HepG2 (cell line): Measurements from ENCODE around the gene ERBB4. TPM values are rescaled to one million over a fixed set of nuclear protein-coding genes. Genes with fewer than 3 reads are reported as not detected.

Source experiments
- ATAC-seq: fragments of 200-7000 bp; cut with Tn5 transposase; 3 replicates; pipeline ENCODE4 v1.9.1; 2020; ENCODE audit warnings: mild to moderate bottlenecking, moderate library complexity
- BruUV-seq: library from RNA; stranded (reverse); fragments of 400-500 nt; replicated peaks from 2 replicates; lab custom pipeline; 2021; lab: Mats Ljungman, UMichigan
- CTCF ChIA-PET: fragments of 300-600 bp; formaldehyde crosslinking; extraction: SDS; loops from one replicate; lab custom pipeline; 2021; ENCODE audit warnings: low total read pairs, inconsistent platforms, low intra/inter-chr PET ratio; lab: Yijun Ruan, JAX
- POLR2A ChIA-PET: fragments of 350-600 bp; sonication (Branson Sonifier 250); formaldehyde crosslinking; loops from one replicate; lab custom pipeline; 2020; ENCODE audit warnings: antibody characterized with exemption, inconsistent platforms; lab: Yijun Ruan, JAX
- DNase-seq: peaks from one replicate; pipeline ENCODE4 v3.0.0-alpha.2; 2015; ENCODE audit warnings: low spot score
- FAIRE-seq: peaks from 3 replicates; lab custom pipeline; 2011; peaks lifted over from hg19 to GRCh38; lab: Jason Lieb, UNC
- H2AFZ ChIP-seq: one replicate; pipeline ENCODE4 v1.6.1; 2011; ENCODE audit warnings: low read length, inconsistent platforms
- H3K27ac ChIP-seq: fragments of 300-600 bp; 3 replicates; pipeline ENCODE4 v1.8.0; 2011; ENCODE audit warnings: mixed run types, mild to moderate bottlenecking, mixed read lengths, low read length, inconsistent platforms; ENCODE audit not compliant: insufficient read depth; ENCODE audit errors: extremely low read length
- H3K27me3 ChIP-seq, 2 experiments: fragments of 200-600 bp in 1 of 2; 2 replicates in 1 of 2; 3 replicates in 1 of 2; pipeline versions ENCODE4 v1.6.0 to v1.8.0; 2011; ENCODE audit warnings: low read length in 2 of 2, mild to moderate bottlenecking in 2 of 2, moderate library complexity in 2 of 2, inconsistent platforms in 1 of 2; ENCODE audit not compliant: insufficient read depth in 2 of 2, control insufficient read depth in 1 of 2
- H3K36me3 ChIP-seq, 2 experiments: fragments of 200-600 bp in 1 of 2; replicated peaks in 1 of 2; 2 replicates in 1 of 2; 3 replicates in 1 of 2; pipeline versions ENCODE4 v1.5.1 to v1.8.0; 2011; ENCODE audit warnings: low read length in 2 of 2, inconsistent platforms in 1 of 2; ENCODE audit not compliant: insufficient read depth in 2 of 2, control insufficient read depth in 1 of 2
- H3K4me1 ChIP-seq: 2 replicates; pipeline ENCODE4 v1.5.1; 2012; ENCODE audit warnings: low read length, inconsistent platforms; ENCODE audit not compliant: insufficient read depth
- H3K4me2 ChIP-seq: 2 replicates; pipeline ENCODE4 v1.6.0; 2011; ENCODE audit warnings: low read depth, low read length, inconsistent platforms
- H3K4me3 ChIP-seq, 3 experiments: fragments of 200-600 bp in 1 of 3; sonication (generic), shearing (Covaris generic) in 1 of 3; replicated peaks in 1 of 3; 2 replicates each; pipeline ENCODE4 v1.5.1; 2011 to 2016; ENCODE audit warnings: low read length in 3 of 3, inconsistent platforms in 2 of 3, low read depth in 2 of 3, mild to moderate bottlenecking in 2 of 3, control low read depth in 1 of 3, mixed read lengths in 1 of 3; ENCODE audit not compliant: insufficient read depth in 1 of 3
- H3K79me2 ChIP-seq: one replicate; pipeline ENCODE4 v1.6.1; 2011; ENCODE audit warnings: low read length, inconsistent platforms; ENCODE audit not compliant: insufficient read depth
- H3K9ac ChIP-seq: 2 replicates; pipeline ENCODE4 v1.6.0; 2011; ENCODE audit warnings: mild to moderate bottlenecking, low read depth, low read length, inconsistent platforms; ENCODE audit not compliant: insufficient read depth
- H3K9me3 ChIP-seq: 2 replicates; pipeline ENCODE4 v1.5.1; 2012; ENCODE audit warnings: mild to moderate bottlenecking, low read length
- H4K20me1 ChIP-seq: 2 replicates; pipeline ENCODE4 v1.6.0; 2011; ENCODE audit warnings: inconsistent platforms, mild to moderate bottlenecking, low read length, moderate library complexity; ENCODE audit not compliant: insufficient read depth
- BORCS8-MEF2B ChIP-seq: sonication (generic); formaldehyde crosslinking; IDR thresholded peaks from 2 replicates; pipeline ENCODE4 v1.8.0; 2022; ENCODE audit warnings: mild to moderate bottlenecking, missing genetic modification reagents
- FOSL2 ChIP-seq: sonication (generic); formaldehyde crosslinking; IDR thresholded peaks from 2 replicates; pipeline ENCODE4 v1.4.0; 2020; ENCODE audit warnings: missing genetic modification reagents
- HIC2 ChIP-seq: sonication (generic); formaldehyde crosslinking; IDR thresholded peaks from 2 replicates; pipeline ENCODE4 v1.9.0; 2022; ENCODE audit warnings: low read depth, missing genetic modification reagents
- HNF1A ChIP-seq, 2 experiments: sonication (generic) in 1 of 2; formaldehyde crosslinking in 1 of 2; IDR thresholded peaks; 2 replicates each; pipeline versions ENCODE4 v1.4.0 to v1.6.1; 2016 to 2020; ENCODE audit warnings: borderline replicate concordance in 1 of 2, low read depth in 1 of 2, mild to moderate bottlenecking in 1 of 2, missing genetic modification reagents in 1 of 2
- MYNN ChIP-seq: sonication (generic); formaldehyde crosslinking; IDR thresholded peaks from 2 replicates; pipeline ENCODE4 v1.4.0; 2020; ENCODE audit warnings: mild to moderate bottlenecking, low read depth, missing genetic modification reagents
- REXO4 ChIP-seq: sonication (generic); formaldehyde crosslinking; IDR thresholded peaks from 2 replicates; pipeline ENCODE4 v1.8.0; 2022; ENCODE audit warnings: missing genetic modification reagents, mild to moderate bottlenecking, borderline replicate concordance
- ZC3H4 ChIP-seq: sonication (generic); formaldehyde crosslinking; IDR thresholded peaks from 2 replicates; pipeline ENCODE4 v1.4.0; 2020; ENCODE audit warnings: missing genetic modification reagents, borderline replicate concordance
- ZGPAT ChIP-seq: IDR thresholded peaks from 2 replicates; pipeline ENCODE4 v1.6.1; 2016; ENCODE audit warnings: mild to moderate bottlenecking
- ZNF713 ChIP-seq: sonication (generic); formaldehyde crosslinking; IDR thresholded peaks from 2 replicates; pipeline ENCODE4 v1.4.0; 2020; ENCODE audit warnings: mild to moderate bottlenecking, missing genetic modification reagents
- ZNF724P ChIP-seq: sonication (generic); formaldehyde crosslinking; IDR thresholded peaks from 2 replicates; pipeline ENCODE4 v1.8.0; 2022; ENCODE audit warnings: missing genetic modification reagents, borderline replicate concordance
- WGBS: methylation state at CpG from one replicate; pipeline ENCODE4 v1.1.6; 2017; ENCODE audit warnings: low lambda C conversion rate; 5-methylcytosine and 5-hydroxymethylcytosine counted together
- in situ Hi-C: cut with HindIII; loops from 2 replicates; pipeline ENCODE4 v1.10.0; 2017; ENCODE audit warnings: low pct_unique_long_range_greater_than_20kb; ENCODE audit not compliant: extremely low pct_ligation_motif_present
- intact Hi-C: fragments of 100-400 bp; cut with micrococcal nuclease; formaldehyde crosslinking; loops from one replicate; pipeline ENCODE4 v1.10.0; 2022; ENCODE audit not compliant: unreplicated experiment
- polyA plus RNA-seq, 8 experiments: library from polyadenylated mRNA; depleted of rRNA in 3 of 8; stranded (reverse) in 7 of 8; unstranded in 1 of 8; fragments of >200 nt; fragmentation: Illumina TruSeq in 4 of 8; extraction: Trizol in 4 of 8; gene quantifications; 2 replicates each; pipeline versions ENCODE4 v1.2.1 to v1.2.3, GENCODE V29; 2011 to 2016; ENCODE audit warnings: low read depth in 4 of 8, missing spikeins in 1 of 8, mixed read lengths in 1 of 8; ENCODE audit not compliant: insufficient read depth in 1 of 8
- total RNA-seq, 5 experiments: library from RNA; depleted of rRNA; stranded (reverse); fragments of >200 nt; fragmentation: Illumina TruSeq; extraction: Trizol; gene quantifications; 2 replicates each; pipeline ENCODE4 v1.2.3, GENCODE V29; 2016; ENCODE audit warnings: low read depth in 1 of 5
- TF ChIP-seq, protein P1 (sequence below): IDR thresholded peaks from 2 replicates; pipeline ENCODE4 v1.6.1; 2016; ENCODE audit warnings: low read depth, control low read depth

ERBB4 gene
- total and polyA plus RNA-seq, 2 of the 13 experiments (the other 11 are each of a cell fraction or from before 2014, with no cell fraction given) = not detected

- no peaks in the 10 kb centered on the region for H3K27me3 ChIP-seq
- H3K27ac ChIP-seq = no peak overlapping the region
- H3K9ac ChIP-seq = no peak overlapping the region
- H4K20me1 ChIP-seq = no peaks in the 10 kb centered on the region
- no peak overlapping the region for H3K4me2 ChIP-seq
- H2AFZ ChIP-seq = no peak overlapping the region
- no peak overlapping the region for H3K4me3 ChIP-seq
- in situ Hi-C loops = no loop called here
- intact Hi-C loops = no loop called here
- CTCF ChIA-PET = no interaction called here
- 4% methylated on average over 2 of the region's 2 CpGs for WGBS
- no peak for FAIRE-seq
- POLR2A ChIA-PET = no interaction called here
- no peak for ATAC-seq
- BruUV-seq = no TSS peak
- H3K36me3 ChIP-seq = no peaks in the 10 kb centered on the region
- H3K79me2 ChIP-seq = no peaks in the 10 kb centered on the region
- TF ChIP-seq HIC2 (CRISPR knock-in tag) (no peak), ZGPAT (CRISPR knock-in tag) (no peak), FOSL2 (CRISPR knock-in tag) (no peak), REXO4 (CRISPR knock-in tag) (no peak), HNF1A (IDR thresholded peaks at IDR 0.05; ENCODE audit: low read depth) (no peak), HNF1A (CRISPR knock-in tag; IDR thresholded peaks at IDR 0.05; ENCODE audit: borderline replicate concordance) (no peak), MYNN (no peak), ZNF724P (CRISPR knock-in tag) (no peak), ZC3H4 (no peak), ZNF713 (CRISPR knock-in tag) (no peak), BORCS8-MEF2B (CRISPR knock-in tag) (no peak)
- TF ChIP-seq, protein P1, sequence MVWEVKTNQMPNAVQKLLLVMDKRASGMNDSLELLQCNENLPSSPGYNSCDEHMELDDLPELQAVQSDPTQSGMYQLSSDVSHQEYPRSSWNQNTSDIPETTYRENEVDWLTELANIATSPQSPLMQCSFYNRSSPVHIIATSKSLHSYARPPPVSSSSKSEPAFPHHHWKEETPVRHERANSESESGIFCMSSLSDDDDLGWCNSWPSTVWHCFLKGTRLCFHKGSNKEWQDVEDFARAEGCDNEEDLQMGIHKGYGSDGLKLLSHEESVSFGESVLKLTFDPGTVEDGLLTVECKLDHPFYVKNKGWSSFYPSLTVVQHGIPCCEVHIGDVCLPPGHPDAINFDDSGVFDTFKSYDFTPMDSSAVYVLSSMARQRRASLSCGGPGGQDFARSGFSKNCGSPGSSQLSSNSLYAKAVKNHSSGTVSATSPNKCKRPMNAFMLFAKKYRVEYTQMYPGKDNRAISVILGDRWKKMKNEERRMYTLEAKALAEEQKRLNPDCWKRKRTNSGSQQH (CRISPR knock-in tag) = no peak
- TF ChIP-seq, all 625 proteins: peak for 0
- Histone ChIP-seq H3K4me1 (no peaks in the 10 kb centered on the region), H3K9me3 (peaks cover 35% of the 10 kb centered on the region)
- no peak for DNase-seq
Observed at GRCh38 chr2:212050871-212051270, 487.7 kb downstream of the ERBB4 start.
